HG02642 (cell line): ENCODE results near the gene DCLK1.

Source experiments
- ATAC-seq: cut with Tn5 transposase; IDR thresholded peaks from one replicate; pipeline ENCODE4 v1.9.1; 2021; ENCODE audit warnings: mild to moderate bottlenecking; ENCODE audit not compliant: unreplicated experiment, poor library complexity

Gene DCLK1

GRCh38 chr13:36057041-36057440 is 74.1 kb downstream of the DCLK1 start:
- no peak for ATAC-seq

- no peak for ATAC-seq
Measured at GRCh38 chr13:36055366-36055765, 75.8 kb downstream of the DCLK1 start.

- ATAC-seq: no peak
Measured at GRCh38 chr13:36054041-36054440, 77.1 kb downstream of the DCLK1 start.

- ATAC-seq: no peak
Measured at GRCh38 chr13:36051082-36051481, 80.1 kb downstream of the DCLK1 start.

DNA sequence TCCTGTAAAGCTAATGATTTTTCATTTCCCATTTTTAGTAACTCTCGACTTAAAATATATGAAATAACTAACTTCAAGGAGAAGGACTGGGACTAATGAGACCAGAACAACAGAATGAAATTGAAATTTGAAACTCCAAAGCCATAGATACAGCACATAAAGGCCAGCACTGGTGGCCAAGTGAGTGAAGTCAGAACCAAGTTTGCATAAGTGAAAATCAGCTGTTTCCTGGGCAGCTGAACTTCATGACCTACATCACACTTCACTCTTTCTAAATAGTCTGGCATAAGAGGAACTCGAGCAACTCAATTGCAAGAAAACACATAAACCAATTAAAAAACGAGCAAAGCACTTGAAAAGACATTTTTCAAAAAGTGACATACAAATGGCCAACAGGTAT is 84.5 kb downstream of the DCLK1 start:
- ATAC-seq: no peak

GRCh38 chr13:36038785-36039555 is 92.2 kb downstream of the DCLK1 start:
- ATAC-seq: no peak

DNA sequence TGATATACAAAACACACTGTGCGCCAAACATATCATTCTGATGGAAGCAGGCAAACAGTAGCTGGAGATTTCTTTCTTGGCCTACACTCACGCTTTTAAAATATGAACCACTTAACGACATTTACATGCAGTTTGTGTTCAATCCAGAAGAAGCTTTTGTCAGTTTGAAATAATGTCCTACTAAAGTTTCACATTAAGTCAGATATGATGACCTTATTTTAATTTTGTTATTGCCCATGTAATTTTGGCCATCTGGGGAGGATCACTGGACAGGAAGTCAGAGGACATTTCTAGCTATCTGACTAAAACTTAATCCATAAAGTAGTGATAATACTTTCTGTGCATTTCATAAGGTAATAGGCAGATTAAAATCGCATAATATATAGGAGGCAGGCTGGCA is 98.1 kb downstream of the DCLK1 start:
- no peak for ATAC-seq

DNA sequence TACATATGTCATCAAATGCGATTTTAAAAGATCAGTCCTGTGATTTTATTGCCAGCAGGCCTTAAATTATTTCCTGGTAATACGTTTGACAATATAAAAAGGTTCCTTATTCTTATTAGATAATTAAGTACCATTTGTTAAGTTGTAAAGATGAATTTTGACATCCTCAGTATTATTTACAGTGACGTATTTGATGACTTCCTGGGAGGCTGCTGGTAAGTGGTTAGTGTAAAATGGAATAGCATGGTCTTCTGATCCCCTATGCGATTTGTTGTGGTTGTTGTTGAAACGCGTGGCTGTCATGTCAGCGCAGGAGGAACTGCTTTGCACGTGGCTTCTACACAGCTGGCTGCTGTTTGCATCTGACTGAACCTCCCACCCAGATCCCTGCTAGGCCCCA is 99.7 kb downstream of the DCLK1 start:
- no peak for ATAC-seq

- ATAC-seq: no peak
Measured at GRCh38 chr13:36030670-36031331, 100.4 kb downstream of the DCLK1 start.

DNA sequence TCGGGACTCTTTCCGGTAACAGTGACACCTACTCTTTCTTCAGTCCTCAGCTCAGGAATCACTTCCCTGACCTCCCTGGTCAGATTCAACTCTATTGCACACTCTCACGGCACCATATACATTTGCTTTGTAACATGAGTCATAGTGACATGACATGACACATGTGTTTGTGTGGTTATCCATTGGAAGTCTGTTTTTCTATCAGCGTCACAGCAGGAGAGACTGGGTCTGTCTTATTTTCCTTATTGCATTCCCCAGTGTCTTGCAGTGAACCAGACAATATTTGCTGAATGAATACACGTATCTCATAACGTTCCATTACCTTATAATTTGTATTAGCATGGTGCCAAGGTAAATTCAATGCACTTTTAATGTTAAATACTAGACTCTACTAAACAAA is 102.0 kb downstream of the DCLK1 start:
- no peak for ATAC-seq

GRCh38 chr13:36028359-36029025 is 102.7 kb downstream of the DCLK1 start:
- no peak for ATAC-seq

DNA sequence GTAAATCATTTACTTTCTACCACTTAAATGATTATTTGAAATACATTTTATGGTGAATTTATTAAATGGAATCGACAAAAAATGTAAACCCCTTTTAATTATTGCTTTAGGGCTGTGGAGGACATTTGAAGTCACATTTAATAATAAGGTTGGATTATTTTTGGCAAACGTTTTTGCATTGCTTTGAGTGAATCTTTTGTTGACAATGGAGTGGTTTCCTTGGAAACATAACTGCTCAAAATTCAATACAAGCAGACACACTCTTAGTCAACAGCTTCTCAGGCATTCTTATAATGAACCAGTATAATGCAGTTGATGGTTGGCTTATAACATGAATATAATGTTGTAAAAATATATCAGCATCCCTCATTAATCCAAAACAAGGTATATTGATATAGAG is 104.7 kb downstream of the DCLK1 start:
- no peak for ATAC-seq

DNA sequence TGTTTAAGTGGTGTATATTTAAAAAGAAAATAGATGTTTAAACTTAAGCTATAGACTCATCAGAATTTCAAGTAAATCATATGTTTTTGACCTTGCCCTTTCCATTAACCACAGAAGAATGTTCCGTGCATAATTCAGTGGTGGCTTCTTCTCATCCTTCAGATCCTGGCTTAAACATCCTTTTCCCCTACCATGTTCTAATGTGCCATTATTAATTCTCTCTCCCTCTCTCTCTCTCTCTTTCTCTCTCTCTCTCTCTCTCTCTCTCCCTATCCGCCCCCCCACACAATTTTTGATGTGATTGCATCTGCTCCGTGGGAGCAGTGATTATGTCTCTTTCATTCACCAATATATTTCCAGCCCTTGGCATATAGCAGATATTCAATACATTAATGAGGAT is 116.4 kb downstream of the DCLK1 start:
- ATAC-seq: no peak

DNA sequence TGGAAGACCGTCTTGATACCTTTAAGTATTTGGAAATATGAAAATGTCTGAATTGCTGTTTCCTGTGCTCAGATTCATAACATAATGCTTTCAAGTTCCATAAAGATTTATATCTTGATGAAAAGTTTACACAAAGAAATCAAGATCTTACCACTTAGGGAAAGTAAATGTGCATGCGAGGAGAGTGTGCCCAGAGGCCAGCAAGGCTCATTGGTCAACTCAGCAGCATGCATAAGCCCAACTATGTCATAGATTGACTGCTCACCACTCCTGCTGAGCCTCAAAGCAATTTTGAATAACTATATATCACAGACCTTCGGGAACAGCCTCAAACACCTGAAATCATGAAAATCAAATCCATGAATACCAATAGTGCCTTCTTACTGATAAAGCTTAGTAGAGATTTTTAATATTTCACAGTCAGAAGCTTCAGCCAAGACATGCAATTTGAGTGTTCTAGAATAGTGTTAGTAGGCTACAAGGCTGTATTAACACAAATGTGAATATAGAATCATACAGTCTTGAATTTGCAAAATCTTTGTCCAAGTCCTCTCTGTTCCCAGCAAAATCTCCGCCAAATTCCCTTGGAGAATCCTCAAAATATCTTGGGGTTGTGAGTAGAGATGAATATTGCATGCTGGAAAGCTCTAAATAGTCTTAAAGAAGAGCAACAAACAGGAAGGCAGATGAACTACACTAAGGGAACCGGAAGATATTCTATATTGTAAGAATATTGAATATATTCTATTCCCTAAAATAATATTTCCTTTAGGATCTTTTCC is 124.1 kb downstream of the DCLK1 start:
- no peak for ATAC-seq

DNA sequence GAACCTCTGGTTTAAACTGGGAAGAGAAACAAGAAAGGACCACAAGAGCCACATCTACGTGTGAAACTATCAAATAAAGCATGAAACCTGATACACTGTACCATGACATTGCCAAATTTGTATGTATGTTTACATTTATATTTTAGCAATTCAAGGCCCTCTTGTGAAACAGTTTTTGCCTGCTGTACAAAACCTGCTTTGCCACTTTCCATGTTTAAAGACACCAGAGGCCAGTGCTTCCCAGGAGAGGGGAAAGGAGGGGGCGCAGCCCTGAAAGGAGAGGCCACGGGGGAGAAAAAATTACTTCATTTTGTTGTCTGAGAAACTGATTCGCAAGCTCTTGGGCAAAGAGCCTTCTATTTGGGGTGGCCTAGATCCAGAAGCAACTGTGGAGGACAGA is 124.8 kb downstream of the DCLK1 start:
- ATAC-seq: no peak

- no peak for ATAC-seq
Measured at GRCh38 chr13:36001561-36001960, 129.6 kb downstream of the DCLK1 start.

- no peak for ATAC-seq
Measured at GRCh38 chr13:36000028-36000427, 131.2 kb downstream of the DCLK1 start.

DNA sequence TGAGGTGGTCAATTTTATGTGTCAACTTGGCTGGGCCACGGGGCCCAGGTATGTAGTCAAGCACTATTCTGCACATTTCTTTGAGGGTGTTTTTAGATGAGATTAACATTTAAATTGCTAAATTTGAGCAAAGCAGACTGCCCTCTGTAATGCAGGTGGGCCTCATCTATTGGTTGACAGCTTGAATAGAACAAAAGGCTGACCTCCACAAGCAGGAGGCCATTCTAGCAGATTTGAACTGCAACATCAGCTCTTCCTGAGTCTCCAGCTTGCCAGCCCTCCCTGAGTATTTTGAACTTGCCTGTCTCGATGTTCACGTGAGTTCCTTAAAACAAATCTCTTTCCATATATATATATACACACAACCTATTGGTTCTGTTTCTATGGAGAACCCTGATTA is 134.8 kb downstream of the DCLK1 start:
- ATAC-seq: no peak

GRCh38 chr13:35995136-35995535 is 136.0 kb downstream of the DCLK1 start:
- ATAC-seq: no peak

- no peak for ATAC-seq
Measured at GRCh38 chr13:35994131-35994966, 136.8 kb downstream of the DCLK1 start.
